Stimulated activated CD8-positive, alpha-beta memory T cell treated with anti-CD3 and anti-CD28 coated beads, Interleukin-2, amount 100 ng/mL, for 1 hour (primary cell): Measurements from ENCODE around the gene PSMG4.

Experiments
- DNase-seq, 2 donors: peaks; one replicate each; pipeline ENCODE4 v3.0.0-alpha.2; 2020; ENCODE audit warnings: low read depth in 2 of 2

PSMG4 gene

DNA sequence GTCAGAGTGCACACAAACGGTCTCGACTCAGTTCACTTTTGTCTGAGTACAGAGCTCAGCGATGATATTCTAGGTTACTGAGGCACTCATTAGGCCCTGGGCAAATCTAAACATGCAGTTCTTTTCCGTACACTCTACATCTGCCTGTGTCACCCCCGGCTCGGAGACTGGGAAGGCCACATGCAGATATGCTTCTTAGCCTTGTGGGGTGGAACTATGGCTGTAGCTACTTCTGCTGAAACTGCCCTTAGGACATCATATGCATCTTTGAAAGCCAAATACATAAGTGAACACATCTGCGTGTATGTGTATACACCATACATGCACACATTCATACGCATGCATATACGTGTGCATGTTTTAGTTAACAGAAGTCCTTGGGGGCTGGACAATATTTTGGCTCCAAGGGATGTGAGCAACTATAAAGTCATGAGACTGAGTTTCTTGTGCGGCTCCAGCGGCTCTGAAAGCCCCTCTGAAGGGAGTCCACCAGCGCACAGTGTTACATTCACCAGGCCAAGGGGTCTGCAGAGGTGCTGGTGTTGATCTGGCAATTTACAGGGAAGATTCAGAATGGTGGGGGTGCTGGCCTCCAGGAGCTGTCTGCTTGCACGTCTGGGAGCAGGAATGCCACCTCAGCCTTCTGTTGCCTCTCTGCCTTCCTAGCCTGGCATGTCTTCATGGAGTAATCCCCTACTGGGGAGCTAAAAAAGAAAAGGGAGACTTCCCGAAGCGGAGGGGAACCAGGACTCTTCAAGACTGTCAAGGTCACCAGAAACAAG lies 31.6 kb downstream of the PSMG4 start:
- DNase-seq: no peak

DNA sequence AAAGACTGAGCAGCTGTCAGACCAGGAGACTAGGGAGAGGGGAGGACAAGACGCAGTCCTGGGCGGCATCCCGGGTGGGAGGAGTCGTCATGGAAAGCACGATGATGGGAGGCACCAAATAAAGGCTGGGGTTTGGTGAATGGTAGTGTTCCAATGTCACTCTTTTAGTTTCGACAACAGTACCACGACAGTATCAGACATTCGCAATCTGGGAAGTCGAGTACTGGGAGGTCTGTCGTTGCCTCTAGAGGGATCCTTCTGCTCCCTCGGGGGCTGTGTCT lies 32.1 kb downstream of the PSMG4 start:
- no peak for DNase-seq

DNA sequence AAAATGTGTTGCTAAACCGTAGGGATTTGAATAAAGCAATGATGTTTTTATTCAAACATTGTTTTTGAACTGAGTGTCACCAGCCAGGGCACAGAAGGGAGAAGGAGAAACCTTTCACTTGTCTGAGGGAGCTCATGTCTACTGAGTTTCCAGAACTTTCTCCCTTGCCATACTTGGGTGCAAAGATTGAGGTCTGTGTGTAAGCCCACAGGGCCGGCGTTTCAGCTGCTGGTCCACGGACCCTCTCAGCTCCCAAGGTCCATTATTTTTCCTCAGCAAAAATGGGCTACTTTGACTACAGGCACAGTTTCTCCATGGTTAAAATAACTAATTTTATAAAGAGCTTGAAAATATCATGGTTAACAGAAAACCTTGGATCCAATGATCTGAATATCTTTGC lies 32.6 kb downstream of the PSMG4 start:
- DNase-seq: no peak

DNA sequence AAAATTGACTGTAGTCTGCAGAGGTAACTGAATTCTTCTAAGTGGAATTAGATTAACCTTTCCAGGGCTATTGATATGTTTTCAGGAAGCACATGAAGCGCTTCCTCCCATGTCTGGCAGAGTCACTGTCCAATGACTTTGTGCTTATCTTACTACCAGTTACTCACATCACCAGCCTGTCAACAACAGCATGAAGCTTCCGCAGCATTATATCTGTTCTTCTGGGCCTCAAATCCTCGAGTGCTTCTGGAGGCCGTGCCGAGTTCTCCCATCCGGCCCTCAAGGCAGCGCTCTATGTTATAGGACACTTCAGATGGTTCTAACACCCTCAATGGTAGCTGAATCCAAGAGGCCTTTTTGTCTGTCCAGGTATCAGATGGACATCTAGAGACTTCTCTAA lies 33.2 kb downstream of the PSMG4 start:
- DNase-seq: no peak

DNA sequence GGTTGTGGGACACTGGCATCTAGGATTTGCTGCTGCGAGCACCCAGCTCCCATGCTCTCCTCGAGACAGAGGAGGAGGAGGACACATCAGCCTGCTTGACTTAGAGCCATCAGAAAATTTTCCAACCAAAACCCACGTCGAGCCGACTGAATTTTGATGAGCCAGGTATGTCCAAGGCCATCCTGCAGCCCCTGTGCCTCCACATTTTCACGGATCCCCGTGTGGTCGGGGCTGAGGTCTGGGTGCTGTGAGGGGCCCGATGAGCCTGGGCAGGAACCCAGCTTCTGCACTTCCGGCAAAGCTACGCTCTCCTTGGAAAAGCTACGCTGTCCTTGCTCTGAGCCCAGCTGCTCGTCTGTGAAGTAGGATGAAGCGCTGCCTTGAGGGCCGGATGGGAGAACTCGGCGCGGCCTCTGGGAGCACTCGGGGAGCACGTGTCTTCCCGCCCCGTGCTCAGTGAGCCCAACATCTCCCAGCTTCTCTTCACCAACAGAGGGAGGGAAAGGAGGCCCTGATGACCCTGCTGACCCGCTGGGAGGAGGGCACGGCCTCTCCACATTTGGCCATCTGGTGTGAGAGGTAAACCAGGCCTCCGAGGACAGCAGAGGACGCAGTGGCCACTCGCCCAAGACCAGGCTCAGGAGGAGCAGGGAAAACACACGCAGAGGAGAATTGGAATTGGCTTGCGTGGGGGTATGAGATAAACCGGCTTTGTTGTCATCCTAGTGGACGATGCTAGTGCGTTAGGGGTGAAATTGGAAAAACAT lies 33.9 kb downstream of the PSMG4 start:
- DNase-seq: no peak

DNA sequence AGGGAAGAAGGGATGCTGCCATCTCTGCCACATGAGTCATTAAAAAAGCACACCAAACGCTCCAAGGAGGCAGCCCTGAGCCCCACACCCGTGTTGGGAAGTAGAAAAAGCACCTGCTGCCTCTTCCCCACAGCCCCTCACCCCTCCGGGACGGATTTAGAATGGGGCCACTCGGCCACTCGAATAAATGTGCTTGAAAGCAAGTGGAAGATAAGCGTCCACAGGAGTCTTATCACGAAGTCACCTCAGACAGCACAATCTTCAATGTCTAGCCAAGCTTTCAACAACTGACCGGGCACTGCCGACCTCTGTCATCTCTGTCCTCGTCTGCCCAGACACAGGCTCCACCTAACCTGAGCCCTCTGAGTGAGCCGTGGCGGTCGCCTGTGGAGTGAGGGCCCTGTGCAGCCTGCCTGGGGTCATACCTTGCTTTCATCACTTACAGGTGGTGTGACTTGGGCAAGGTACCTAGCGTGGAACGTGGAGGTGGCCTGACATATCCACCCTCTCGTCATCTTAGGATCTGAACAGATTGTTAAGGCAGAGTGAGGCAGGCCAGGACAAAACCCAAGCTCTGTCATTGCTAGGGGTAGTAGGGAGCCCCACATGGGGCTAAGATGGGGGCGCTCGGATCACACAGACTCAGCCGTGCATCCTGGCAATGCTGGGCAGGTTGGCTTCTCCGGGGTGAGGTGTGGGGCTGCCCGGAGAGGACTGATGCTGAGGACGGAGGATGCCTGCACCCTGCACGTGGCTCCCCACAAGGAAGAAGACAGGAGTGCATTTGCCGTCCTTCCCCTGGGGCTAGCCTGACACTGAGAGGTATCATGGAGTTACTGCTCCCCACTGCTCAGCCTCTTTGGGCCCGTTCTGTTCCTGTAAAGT lies 34.8 kb downstream of the PSMG4 start:
- no peak for DNase-seq

DNA sequence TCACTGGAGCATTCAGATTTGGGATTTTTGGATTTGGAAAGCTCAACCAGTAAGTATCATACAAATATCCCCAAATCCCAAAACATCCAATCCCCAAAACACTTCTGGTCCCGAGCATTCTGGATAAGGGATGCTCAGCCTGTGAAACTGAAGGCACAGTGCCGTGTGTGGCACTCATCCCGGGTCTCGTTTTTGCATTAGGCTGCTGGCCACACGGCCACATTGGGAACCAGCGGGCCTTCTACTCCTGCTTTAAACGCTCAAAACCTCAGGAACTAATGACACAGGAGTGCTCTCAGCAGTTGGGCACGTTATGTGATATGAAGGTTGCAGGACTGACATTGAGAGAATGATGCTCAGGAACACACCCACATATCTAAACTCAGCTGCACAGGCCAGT lies 35.6 kb downstream of the PSMG4 start:
- DNase-seq: no peak

DNA sequence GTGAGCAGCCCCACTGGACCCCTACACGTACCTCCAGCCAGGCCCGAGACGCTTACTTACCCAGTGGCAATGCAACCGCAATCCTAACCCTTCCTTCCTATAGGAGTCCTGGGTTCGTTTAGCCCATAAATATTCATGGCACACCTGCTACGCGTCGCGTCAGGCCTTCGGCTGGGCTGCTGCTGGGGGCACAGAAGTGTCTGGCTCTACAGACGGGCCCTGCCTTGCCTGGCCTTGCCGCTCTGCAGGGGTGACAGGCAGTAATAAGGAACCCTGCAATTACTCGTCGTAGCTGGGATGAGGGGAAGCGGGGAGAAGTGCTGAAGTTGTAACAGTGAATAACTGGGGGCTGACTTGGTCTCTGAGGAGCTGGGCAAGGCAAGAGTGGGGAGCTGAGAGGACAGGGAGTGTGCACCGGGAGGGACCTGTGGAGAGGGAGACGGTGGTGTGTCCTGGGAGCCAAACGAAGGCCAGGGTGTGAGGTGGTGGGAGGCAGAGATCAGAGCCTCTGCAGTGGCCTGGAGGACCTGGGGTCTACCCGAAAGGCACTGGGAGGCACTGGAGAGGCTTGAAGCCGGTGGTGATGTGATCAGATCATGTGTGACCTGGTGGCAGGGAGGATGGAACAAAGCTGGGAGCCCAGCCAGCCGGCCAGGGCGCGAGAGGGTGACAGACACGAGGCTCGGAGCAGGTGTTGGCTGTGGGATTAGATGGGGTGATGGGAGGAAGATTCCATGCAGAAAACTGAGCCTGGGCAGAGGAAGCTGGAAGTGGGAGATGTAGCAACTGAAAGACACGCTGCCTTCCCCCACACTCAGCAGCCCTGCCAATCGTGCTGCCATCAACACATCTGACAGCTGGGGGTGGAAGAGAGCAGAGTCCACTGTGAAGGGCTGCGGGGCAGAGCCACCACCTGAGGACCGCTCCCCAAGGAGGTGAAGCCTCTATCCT lies 36.4 kb downstream of the PSMG4 start:
- DNase-seq: no peak

DNA sequence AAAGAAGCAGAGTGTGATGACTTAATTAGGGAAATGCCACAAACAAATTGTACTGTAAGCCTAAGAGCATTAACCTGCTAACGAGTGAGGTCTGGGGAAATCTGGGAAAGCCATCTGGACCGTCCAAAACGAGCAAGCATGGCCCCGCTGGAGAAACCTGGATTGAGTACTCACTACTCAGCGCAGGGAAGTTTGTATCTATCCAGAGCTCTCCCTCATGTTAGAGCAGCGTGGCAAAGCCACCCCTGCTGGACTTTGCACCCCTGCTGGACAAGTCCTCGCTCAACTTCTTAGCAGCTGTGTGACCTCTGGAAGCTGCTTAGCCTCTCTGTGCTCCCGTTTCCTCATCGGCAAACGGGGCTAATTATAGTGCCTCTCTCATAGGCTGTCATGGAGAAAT lies 37.3 kb downstream of the PSMG4 start:
- DNase-seq: no peak

DNA sequence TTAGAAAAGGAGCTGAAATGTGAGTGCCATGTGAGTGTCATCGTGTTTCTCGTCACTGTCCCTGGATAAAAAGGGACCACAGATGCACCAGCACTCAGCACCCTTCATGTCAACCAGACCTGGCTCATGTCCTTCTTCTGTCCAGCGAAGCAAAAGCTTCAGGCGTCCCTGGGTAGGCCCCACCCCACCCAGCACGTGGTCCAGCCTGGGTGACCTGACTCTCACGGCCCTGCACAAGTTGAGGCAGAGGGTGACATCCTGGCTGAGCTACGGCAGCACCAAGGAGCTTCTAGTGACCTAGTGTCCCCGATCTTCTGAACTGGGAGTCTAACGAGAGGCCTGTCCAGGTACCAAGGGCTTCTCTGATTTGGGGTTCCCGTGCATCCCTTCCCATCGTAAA lies 37.8 kb downstream of the PSMG4 start:
- no peak for DNase-seq

DNA sequence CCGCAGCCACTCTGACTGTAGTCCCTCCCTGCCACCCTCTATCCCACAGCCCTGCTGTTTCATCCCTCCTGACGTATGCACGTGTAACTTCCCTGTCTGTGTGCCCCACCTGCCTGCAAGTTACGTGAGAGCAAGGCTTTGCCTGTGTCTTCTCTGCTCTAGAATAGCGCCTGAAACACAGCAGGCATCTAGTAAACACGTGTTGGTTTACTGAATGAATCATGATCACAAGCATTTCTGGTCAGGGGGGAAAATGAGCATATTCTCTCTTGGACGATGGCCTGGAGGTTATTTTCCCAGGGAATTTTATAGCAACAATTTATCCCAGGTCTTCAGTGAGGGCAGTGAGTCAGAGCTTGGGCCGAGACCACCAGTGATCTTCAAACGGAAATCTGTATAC lies 38.3 kb downstream of the PSMG4 start:
- no peak for DNase-seq

DNA sequence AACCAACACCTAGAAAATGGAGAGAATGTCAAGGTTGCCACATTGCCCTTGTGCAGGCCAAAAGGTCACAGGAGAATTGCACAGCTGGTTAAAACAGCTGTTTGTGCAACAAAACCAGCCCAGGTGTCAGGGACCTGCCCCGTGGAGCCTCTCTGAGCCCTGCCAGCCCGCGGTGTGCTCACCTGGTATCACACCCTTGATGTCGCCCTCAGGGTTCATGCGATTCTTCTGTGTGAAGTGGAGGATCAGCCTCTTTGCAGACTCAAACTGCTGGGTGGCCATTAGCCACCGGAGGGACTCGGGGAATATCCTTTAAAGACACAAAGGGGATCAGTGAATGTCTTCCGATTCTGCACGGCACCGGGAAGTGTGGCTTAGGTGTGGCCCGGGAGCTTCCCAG lies 39.2 kb downstream of the PSMG4 start:
- DNase-seq: no peak

DNA sequence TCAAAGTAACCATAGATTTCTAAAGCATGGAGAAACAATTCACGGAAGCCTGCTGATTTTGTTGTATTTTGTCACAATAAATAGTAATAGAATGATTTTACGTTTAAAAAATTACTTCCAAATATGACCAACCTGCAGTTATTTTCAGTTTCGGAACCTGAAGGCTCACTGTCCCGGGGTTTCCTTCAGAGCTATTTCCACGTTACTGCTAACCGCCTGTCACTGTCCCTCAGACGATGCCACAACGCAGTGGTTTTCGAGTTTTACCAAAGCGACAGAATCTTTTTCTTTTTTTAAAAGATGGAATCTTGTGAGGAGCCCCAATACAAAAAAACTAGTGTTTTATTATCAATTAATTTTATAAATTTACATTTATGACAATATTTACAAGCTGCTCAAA lies 40.5 kb downstream of the PSMG4 start:
- DNase-seq: no peak

DNA sequence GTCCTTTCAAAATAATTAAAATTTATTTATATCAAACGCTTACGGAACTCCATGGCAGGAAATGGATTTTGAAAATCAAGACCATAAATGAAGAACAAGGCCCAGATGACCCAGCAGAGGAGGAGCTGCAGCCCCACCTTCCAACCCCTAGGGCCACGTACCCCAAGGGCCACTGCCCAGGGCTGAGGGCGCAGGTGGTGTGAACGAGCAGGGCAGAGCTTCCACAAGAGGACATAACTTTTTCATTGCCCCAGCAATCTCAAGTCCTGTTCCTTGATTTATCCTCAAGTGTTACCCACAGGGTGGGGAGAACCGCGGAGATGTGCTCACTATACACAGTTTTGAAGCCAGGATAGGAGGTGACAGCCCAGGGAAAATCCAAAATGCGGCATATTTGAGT lies 42.8 kb downstream of the PSMG4 start:
- no peak for DNase-seq

DNA sequence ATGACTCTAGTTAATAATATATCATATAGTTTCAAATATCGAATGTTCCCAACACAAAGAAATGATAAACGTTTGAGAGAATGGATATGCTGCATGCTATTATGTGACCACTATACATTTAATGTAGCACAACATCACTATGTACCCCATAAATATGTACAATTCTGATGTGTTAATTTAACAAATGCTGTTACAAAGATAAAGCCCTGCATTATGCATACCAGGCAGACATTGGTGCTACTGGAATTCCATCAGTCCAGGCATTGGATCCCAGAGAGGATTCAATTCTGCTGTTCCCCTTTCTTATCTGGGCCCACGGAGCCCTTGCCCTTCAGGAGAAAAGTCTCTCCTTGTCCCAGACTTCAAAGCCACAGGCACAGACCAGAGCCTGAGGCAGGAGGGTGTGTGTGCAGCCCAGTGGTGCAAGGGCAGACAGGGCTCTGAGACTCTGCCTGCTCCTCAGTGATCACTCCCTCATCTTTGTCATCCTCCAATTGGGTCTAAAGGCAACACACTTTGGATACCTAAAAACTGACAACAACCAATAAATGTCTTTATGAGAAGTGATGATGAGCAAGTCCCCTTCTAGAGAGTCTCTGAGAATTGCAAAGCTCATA lies 45.2 kb downstream of the PSMG4 start:
- no peak for DNase-seq

DNA sequence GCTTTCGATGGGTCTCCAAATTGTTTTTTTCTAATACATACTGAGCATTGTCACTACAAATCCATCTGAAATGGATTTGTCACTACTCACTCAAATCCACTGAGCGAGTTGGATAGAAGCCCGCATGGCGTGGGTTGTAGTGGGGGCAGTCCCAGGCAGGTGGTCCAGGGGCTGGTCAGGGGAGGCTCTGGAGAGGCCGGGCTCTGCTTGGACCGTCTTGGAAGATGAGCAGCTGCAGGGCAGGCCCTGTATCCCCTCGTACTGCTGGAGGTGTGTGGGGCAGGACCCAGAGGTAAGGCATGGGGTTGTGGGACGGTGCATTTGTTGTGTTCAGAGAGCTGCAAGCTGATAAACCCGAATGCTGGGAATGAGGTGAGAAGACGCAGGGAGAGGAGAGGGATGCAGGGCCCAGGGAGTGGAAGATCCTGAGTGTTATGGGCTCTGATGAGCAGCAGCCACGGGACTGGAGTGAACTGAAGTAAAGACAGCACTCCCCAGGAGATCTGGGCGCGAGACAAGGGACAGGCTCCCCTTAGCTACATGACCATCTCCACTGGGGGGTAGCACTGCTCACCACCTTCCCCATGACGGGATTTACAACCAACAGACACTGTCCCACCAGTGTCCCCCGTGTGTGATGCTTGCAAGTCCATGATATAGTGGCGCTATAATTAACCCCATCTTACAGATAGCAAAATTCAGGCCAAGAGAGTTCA lies 45.9 kb downstream of the PSMG4 start:
- no peak for DNase-seq

DNA sequence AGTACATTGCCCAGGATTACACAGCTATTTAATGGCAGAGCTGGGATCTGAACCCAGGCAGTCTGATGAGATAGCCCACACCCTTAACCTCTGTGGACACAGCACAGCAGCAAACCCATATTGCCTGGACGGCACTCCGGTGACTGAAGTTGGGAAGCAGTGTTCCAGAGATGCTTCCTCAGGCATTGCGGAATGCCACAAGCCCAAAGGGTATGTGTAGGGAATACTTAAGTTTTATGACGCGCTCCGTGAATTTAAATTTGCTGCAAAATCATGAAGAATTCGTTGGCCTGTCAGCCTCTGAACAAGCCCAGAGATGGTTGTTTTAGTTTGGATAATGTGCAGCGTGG lies 46.4 kb downstream of the PSMG4 start:
- DNase-seq: no peak

DNA sequence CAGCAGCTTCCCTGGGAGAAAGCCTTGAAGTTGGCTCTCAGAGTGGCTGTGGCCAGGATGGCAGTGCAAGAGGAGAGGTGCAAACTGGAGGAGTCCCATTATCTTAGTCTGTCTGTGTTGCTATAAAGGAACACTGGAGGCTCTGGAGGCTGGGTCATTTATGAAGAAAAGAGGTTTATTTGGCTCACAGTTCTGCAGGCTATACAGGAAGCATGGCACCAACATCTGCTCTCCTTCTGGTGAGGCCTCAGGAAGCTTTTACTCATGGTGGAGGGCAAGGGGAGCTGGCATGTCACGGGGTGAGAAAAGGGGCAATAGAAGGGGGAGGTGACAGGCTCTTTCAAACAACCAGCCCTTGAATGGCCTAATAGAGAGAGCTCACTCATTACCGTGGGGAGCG lies 47.1 kb downstream of the PSMG4 start:
- no peak for DNase-seq

DNA sequence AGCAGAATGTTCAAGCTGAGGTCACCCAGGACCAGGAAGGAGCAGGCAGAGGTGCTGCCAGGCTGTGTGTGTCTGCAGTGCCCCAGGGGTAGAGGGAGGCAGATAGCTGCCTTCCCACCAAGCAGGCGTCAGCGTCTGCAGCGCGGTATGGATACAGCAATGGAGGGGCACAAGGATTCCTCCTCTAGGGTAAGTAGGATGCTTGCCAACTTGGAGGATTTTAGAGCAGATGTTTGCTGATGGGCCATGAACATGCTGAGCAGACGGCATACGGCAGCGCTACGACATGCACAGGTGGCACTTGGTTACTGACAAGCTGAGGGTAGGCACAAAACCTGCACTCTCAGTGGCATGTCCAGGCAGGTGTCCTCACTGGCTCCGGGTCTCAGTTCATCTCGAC lies 48.1 kb downstream of the PSMG4 start:
- no peak for DNase-seq

DNA sequence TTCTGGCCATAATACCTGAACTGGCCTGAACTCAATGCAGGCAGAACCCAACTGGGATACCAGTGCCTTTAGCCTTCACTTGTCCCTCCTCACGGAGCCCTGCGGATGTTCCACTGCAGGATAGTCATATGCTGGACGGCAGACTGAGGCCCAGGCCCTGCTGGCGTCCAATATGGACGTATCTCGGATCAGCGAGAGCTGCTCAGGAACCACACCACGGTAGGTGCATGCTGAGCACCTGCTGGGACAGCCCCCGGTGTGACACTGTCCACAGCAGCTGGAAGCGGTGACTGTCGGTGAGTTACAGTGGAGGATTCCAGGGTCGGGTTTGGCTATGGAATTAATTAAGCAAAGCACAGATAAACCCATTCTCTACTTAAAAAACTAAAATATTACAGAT lies 48.7 kb downstream of the PSMG4 start:
- no peak for DNase-seq

DNA sequence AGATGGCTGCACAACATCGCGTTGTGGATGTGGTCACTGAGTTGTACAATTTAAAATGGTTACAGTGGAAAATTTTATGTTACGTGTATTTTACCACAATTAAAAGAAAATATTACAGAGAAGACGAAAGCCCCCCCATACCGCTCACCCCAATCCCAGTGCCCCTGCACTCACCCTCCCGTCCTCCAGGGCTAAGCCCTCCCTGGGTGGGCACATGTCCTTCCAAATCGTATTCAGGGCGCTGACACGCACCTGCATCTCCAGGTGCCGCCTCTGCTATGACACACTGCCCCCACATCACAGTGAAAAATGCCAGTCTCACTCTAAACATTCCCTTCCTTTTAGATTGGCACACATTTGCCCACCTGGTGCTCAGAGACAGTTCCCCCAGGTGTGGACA lies 49.4 kb downstream of the PSMG4 start:
- DNase-seq: no peak
